Hypothalamus (tissue), 51 donors: ENCODE results near the gene TMEM86B.
A peak's percentile ranks its signal among the peaks of the same experiment; 100 is the strongest.
"Not testable (repeated sequence)": the region's sequence is repeated elsewhere in the genome, so short reads cannot be mapped to it uniquely, and the experiment has no call there.

Experiments
- DNase-seq, 51 donors: peaks; one replicate each; lab custom pipeline; 2025; lab: John Stamatoyannopoulos, UW

Gene TMEM86B

DNA sequence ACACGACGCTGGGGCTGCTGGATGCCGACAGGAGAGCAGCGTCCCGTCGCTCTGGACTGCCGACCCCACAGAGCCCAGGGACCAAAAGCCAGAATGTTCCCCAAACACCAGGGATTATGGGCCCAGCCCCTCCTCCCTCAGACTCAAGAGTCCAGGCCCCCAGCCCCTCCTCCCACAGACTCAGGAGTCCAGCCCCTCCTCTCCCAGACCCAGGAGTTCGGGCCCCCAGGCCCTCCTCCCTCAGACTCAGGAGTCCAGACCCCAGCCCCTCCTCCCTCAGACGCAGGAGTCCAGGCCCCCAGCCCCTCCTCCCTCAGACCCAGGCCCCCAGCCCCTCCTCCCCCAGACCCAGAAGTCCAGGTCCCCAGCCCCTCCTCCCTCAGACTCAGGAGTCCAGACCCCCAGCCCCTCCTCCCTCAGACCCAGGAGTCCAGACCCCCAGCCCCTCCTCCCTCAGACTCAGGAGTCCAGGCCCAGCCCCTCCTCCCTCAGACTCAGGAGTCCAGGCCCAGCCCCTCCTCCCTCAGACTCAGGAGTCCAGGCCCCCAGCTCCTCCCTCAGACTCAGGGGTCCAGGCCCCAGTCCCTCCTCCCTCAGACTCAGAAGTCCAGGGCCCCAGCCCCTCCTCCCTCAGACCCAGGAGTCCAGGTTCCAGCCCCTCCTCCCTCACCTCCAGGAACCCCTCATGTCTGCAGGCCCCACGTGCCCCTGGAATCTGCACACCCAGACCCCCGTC lies 3.7 kb downstream of the TMEM86B start:
- DNase-seq, result not testable (repeated sequence)

DNA sequence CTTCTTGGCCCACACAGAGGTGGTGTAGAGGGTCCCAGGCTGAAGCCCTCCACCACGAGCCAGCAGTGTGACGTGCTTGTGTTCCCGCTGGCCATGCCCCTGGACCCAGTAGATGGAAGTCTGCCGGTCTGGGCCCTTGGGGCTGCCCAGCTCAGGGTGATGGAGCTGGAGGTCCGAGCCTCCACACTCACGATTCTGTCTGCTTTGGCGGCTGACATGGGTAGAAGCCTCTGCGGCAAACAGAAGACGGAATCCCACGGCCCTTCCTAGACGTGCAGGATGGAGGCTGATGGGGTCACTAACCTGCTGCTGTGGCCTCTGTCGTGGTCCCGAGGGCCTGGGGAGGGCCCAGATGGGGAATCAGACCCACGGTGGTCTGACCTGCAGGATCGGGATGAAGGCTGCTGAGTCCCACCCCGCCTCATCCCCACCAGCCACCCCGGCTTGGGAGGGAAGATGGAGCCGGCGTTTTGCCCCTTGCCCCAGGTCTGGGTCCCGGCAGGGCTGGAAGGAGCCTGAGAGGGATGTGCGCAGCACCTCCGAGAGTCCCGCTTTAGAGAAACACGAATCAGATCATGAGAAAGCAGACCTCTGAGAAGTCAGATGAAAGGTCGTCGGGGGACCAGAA lies 4.4 kb downstream of the TMEM86B start:
- no peak for DNase-seq

DNA sequence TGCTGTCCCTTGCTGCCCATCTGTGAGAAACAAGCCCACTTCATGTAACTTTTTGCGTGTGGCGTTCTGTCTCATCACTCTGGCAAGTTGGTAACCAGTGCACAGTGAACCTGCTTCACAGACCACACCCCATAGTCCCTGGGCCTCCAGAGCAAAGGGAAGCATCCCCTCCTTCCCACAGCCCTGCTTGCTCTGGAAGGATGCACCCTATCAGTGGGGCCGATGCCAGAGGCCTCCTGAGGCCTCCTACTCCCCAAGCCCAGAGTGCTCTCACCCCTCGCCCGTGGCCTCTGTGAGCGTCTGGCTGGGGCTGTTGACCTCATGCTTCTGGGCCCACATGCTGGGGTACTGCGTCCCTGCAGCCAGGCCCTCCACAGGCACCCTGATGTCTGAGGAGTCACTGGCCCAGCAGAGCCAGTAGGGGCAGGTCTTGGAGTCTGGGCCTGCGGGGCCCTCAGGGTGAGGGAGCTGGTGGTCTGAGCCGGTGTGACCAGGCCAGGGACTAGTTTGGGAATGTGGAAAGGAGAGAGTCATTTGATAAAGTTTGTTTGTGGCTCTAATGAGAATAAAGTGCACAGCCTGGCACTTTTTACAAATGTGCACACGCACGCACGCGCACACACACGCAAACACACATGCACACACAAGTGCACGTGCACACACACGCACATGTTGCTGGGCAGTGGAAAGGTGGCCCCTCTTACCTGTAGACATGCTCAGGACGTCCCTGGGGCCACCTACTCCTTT lies 5.1 kb downstream of the TMEM86B start:
- DNase-seq, result no peak

DNA sequence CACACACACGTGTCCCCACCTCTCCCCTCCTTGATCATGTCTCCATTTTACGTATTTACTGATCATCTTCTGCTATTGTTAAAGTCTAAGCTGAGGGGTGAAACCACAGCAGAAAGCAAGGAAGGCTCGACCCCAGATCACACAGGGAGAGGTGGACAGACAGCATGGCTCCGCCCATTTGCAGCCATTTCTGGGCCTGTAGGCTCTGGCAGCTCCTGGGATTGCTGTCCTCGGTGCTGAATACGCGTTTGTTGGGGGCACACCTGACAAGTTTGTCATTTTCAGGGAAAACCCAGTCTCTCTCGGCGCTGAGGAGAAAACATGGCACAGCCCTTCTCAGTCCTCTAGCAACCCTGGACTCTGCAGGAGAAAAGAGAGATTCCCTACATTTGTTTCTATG lies 8.0 kb downstream of the TMEM86B start:
- DNase-seq, result no peak

DNA sequence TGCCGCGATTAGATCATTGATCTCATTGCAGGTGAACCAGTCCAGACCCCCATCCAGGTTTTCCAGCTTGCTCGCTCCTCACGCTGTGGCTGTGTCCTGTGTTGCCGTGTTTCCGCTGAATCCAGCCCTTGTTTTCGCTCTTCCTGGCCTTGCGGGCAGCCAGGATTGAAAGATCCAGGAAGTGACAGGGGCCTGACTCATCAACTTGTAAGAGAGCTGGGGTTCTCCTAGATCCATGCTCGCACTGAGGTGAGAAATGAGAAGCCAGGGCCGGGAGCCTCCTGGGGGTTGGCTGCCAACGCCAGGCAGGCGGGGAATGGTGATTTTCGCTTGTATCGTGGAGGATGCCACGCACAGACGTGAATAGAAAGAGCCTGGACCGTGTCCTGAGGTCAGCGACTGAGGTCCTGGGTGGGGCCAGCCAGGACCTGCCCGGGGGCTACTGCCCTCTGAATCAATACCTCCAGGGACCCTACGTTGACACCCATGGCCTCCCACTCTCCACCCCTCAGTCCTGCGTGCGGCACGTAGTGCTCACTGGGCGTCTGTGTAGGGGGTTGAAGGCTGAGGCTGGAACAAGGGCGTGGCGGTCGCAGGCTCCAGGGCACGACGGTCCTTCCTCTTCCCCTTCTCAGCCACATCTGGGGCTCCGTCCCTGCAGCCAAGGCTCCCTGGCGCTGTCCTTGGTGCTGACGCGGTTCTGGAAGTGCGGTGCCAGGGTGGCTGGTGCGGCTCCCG lies 11.9 kb downstream of the TMEM86B start:
- DNase-seq, result peak in 50 of 51 donors; percentile 3 to 87 (median 63)

DNA sequence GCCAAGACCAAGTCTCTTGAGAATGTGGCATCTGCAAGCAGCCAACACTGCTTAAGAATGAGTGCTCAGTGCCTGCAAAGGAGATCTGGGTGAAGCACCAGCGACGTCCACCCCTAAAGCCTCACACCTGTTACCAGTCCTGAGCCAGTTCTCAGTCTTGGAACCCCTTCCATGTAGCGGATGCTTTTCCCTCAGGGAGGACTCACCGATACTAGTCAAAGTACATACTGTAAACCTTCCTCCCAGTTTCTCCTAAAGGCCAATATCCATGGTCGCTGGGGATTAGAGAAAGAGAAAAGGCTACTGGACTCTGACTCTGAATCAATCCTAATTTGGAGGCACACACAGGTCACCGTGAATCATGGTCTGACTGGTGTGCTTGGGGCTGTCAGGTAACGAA lies 15.0 kb downstream of the TMEM86B start:
- DNase-seq, result no peak

DNA sequence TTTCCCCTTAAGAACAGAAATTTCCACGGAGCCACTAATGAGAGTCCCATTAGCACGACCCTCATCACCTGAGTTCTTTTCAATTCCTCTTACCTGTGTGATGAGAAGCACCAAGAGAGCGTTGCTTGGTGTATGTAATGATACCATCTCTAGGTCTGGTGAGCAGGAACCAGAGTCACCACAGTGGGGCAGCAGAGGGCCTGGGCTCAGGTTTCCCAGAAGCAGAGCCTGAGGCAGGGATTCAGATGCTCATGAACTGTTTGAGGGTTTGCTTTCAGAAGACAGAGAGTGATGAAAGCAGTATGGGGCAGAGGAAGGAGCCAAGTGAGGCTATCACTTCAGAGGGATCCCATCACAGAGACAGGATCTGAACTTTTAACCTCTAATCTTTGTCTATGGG lies 16.1 kb downstream of the TMEM86B start:
- DNase-seq, result peak in 2 of 51 donors; percentile 2 to 3

DNA sequence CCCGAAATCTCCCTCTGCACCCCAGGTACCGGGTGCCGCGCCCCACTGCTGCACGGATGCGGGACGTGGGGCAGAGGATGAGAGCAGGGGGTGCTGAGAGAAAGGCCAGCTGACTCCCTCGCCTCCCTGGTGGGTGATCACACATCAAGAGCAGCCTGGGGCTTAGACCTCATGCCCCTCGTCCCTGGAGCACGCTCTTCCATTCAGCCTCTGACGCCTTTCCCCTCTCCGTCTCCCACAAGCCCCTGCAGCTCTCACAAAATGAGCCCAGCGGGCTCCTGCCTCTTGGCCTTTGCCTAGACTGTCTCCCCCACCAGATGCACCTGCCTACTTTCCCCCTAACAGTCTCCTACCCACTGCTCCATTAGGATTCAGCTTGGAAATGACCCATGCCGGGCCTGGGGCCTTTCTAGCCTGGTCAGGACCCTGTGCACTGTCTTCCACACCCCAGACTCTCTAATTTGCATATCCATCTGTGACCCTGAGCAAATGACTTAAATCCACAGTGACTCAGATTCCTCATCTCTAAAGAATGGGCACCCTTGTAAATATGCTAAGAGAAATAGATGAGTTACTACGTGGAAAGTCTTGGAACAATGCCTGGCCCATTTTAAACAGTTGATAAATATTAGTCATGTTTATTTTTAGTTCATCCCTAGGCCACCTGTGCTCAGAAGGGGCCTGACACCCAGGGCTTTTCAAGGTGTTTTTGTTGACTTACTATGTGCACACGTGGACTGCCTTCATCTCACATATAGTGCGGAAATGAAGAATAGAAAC lies 18.7 kb downstream of the TMEM86B start:
- no peak for DNase-seq

DNA sequence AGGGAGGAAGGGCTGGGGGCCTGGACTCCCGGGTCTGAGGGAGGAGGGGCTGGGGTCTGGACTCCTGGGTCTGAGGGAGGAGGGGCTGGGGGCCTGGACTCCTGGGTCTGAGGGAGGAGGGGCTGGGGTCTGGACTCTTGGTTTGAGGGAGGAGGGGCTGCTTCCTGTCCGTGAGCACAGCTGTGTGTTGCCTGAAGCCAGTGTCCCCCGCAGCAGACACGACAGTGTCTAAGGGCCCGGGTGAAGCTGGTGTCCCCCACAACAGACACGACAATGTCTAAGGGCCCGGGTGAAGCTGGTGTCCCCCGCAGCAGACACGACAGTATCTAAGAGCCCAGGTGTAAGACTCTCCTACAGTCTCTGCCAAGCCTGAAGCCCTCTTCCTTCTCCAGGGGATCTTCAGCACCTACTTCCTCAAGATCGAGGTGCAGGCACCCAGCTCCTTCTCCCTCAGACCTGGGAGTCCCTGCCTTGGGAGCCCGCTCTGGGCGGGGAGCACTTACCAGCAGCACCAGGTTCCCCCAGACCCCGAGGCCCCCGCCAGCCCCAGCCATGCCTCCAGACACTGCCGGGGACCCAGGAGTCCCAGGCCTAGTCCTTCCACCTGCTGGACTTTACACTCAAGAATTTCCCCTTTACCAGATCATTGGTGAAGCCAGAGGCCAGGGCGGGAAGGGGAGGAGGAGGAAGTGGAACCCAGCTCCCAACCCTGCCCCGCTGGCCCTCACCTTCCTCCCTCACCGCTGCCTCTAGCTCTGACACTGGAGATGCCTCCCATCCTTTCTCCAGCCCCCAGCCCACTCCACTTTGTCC lies 19.5 kb downstream of the TMEM86B start, which contains the start of gene PTPRH:
PTPRH (minus strand) TSS at position 622 of the 813 bp plus-strand sequence; CDS start at position 554, 68 bp downstream.
- DNase-seq, result no peak

DNA sequence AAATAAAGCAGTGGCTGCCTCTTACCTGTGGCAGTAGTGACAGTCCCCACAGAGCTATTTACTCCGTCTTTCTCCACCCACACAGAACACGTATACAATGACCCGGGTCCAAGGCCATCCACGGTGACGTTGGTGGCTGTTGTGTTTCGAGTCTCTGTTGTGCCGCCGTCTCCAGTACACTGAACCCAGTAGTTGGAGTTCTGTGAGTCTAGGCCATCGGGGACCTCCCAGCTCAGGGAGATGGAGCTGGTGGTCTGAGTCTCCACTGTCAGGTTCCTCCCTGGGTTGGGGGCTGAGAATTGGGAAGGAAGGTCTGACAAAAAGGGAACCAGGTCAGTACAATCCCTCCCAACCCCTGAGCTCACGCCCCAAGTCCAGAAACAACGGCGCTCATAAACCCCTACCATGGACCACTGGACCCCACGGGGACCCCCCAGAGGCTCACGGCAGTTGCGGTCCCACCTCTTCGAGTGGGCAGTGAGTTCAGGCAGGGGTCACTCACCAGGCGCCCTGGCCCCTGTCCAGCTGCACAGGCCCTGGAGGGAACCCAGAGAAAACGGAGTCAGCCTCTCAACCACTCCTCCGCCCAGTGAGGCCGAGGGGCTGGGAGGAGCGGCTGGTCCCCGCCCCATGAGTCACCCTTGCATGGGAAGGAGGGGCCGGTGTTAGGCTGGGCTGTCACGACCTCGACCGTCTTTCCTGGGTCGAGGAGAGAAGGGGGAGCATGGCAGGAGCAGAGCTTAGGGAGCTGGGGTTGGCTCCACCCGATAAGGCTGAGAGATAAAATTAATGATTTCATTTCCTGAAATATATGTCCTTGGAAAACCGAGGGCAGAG lies 21.7 kb downstream of the TMEM86B start:
- peak in 35 of 51 donors; percentile 3 to 71 (median 40) for DNase-seq

DNA sequence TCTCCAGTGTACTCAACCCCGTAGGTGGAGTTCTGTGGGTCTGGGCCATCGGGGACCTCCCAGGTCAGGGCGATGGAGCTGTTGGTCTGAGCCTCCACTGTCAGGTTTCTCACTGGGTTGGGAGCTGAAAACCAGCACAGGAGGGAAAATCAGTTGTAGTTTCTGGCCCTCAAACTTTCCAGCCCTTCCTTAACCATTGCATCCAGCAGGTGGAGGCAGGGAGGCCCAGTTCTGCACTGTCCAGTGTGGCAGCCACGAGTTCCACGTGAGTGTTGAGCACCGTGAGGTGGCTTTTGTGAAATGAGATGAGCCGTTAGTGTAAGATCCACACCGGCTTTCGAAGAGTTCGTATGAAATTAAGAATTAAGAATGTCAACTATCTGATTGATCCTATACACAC lies 26.4 kb downstream of the TMEM86B start:
- DNase-seq, result not testable (repeated sequence)

DNA sequence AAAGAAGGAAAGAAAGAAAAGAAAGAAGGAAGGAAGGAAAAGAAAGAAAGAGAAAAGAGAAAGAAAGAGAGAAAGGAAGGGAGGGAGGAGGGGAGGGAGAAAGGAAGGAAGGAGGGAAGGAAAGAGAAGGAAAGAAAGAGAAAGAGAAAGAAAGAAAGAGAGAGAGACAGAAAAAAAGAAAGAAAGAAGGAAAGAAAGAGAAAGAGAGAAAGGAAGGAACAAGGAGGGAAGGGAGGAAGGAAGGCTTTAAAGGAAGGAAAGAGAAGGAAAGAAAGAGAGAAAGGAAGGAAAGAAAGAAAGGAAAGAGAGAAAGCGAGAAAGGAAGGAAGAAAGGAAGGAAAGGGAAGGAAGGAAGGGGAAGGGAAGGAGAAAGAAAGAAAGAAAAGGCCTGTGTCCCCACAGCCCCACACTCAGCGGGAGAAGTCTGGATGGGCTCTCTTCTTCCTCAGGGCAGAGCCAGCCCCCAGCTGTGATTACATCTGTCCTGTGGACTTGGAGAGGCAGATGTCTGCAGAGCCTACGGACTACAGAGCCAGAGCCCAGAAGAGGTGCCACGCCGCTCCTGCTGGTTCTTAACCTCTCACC lies 28.9 kb downstream of the TMEM86B start:
- no peak for DNase-seq

DNA sequence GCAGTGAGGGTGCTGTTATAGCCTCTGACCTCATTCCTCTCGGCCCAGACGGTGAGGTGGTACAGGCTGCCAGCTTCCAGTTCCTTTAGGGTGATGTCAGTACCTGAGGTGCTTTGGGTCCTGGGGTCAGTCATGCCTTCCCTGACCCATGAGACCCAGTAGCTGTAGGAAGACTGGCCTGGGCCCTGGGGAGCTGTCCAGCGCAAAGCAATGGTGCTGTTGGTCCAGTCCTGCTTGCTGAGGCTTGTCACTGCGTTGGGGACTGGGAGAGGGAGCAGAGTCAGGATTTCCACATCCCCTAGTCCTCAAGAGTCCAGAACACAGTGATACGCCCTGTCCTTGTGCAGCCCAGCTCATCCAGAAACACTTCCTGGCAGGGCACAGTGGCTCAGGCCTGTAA lies 29.9 kb downstream of the TMEM86B start:
- DNase-seq, result no peak

DNA sequence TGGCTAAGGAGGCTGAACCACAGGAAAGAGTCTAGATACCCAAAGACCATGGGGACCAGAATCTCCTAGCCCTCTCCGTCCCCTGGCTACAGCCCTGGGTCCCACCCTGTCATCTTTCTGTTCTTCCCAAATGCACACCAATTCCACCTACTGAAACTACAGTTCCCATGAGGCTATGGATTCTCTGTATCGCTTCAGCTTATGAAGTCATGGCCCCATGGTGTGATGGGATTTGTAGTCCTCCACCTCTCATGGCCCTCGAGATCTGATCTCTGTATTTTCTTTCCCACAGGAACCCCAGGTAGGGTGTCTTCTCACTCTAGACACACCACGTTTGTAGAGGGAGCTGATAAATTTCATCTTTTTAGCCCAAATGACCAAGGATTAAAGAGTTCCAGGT lies 31.0 kb downstream of the TMEM86B start:
- peak in 3 of 51 donors; percentile 3 to 7 (median 4) for DNase-seq

DNA sequence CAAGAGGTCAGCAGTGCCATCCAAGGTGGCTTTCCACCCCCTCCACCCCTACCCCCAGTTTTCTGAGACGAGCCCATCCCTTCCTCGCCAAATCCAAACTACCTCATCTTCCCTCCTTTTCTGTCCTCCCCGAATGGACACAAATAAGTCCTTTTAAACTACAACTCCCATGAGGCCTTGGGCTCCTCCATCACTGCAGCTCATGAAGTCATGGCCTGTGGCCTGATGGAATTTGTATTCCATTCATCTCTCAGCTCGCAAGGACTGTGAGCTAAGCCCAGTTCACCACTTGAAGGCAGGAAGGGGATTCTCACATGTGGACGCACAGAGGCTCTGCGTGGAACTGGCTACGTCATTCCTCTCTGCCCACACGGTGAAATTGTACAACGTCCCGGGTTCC lies 31.8 kb downstream of the TMEM86B start:
- DNase-seq, result no peak

DNA sequence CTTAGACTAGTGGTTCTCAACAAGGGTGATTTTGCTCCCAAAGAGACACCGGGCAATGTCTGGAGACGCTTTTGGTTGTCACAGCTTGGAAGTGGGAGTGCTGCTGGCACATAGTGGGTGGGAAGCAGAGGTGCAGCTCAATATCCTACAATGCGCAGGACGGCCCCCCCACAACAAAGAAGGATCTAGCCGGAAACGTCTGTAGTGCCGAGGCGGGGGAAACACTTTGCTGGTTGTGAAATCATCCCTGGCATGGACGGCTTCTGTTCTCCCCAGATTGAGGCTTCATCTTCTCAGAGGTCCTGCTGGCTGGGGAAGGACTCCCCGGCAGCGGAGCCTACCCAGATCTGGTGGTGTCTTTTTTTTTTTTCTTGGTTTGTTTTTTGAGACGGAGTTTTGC lies 35.1 kb downstream of the TMEM86B start:
- peak in 1 of 51 donors; percentile 34 for DNase-seq

DNA sequence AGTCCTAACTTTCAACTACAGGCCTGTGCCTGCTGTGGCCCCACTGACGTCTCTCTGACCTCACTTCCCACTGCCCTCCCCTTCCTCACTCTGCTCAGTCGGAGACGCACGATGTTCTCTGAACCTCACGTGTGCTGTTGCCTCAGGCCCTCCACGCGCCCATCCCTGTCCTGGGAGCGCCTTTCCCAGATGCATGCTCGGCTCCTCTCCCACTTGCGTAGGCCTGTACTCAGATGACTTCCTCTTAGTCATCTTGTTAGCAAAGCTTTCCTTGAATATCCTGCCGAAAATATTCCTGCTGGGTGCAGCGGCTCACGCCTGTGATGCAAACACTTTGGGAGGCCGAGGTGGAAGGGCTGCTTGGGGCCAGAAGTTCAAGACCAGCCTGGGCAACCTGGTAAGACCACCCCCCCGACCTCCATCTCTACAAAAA lies 39.1 kb downstream of the TMEM86B start:
- DNase-seq, result peak in 4 of 51 donors; percentile 12 to 61 (median 30)

DNA sequence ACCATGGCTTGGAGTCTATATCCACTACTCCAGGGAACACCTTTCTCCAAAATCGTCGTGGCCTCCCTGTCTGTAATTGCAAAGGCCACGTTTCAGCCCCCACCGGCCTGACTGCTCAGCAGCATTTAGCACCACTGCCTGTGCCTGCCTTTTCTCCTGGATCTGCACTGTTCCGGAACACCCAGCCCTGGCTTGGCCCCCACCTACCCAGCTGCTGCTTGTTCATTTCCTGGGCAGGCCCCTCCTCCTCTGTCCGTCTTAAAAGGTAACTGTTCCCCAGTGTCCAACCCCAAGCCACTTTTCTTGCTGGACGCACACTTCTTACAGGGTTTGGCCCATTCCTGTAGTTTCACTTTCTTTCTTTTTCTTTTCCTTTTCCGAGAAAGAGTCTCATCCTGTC lies 39.9 kb downstream of the TMEM86B start:
- DNase-seq, result no peak
